ENCODE data around the gene FAM107B. TPM values are rescaled to one million over a fixed set of nuclear protein-coding genes. Genes with fewer than 3 reads are reported as not detected.

Gene FAM107B
- total and polyA plus RNA-seq, 10 of the 15 experiments (the other 5 are each of a cell fraction or from before 2014, with no cell fraction given): 22.9 to 162 (median 86.6) TPM

GRCh38 chr10:14740684-14741247, 33.9 kb downstream of the FAM107B start (continued):
- TF ChIP-seq SMC3 (IDR thresholded peaks at IDR 0.05; ENCODE audit: borderline replicate concordance, low read length) (no peak), CHD2 (IDR thresholded peaks at IDR 0.05; ENCODE audit: borderline replicate concordance, low read depth, low read length) (peak; percentile 37; the same call in 1 of the 2 replicates), DPF2 (IDR thresholded peaks at IDR 0.05) (peak; percentile 36; the same call in 1 of the 2 replicates), SRF (IDR thresholded peaks at IDR 0.05; ENCODE audit: low read depth in 2 of 2, low read length in 2 of 2) (no peak), HDAC2 (IDR thresholded peaks at IDR 0.05) (no peak), TCF7 (IDR thresholded peaks at IDR 0.05; ENCODE audit: borderline replicate concordance) (no peak), TBL1XR1 (IDR thresholded peaks at IDR 0.05; ENCODE audit: low read depth, low read length) (0 out of 2 replicates have a peak, but pooled peaks have one; percentile 42), IKZF1 (conservative IDR thresholded peaks at IDR 0.05) (peak; percentile 80), CREB1 (IDR thresholded peaks at IDR 0.05; ENCODE audit: low read depth) (0 out of 2 replicates have a peak, but pooled peaks have one; percentile 56), ATF7 (IDR thresholded peaks at IDR 0.05; ENCODE audit: low read depth) (peak; percentile 95), NR2F1 (conservative IDR thresholded peaks at IDR 0.05) (0 out of 2 replicates have a peak, but pooled peaks have one; percentile 15), MTA2 (IDR thresholded peaks at IDR 0.05; ENCODE audit: low read depth) (peak; percentile 71), TCF3 (IDR thresholded peaks at IDR 0.05; ENCODE audit: borderline replicate concordance, insufficient read depth, low read depth, low read length) (0 out of 2 replicates have a peak, but pooled peaks have one; percentile 32), ZNF384 (IDR thresholded peaks at IDR 0.05; ENCODE audit: borderline replicate concordance, low read depth, low read length) (no peak), ASH2L (IDR thresholded peaks at IDR 0.05; ENCODE audit: borderline replicate concordance, low read depth) (0 out of 2 replicates have a peak, but pooled peaks have one; percentile 22), ATF2 (IDR thresholded peaks at IDR 0.05; ENCODE audit: low read length) (peak; percentile 94)

Measured in GM12878 (cell line).